Aorta (tissue), 5 donors: ENCODE results near the gene PTH1R. TPM values are rescaled to one million over a fixed set of nuclear protein-coding genes. Genes with fewer than 3 reads are reported as not detected.
A peak's percentile ranks its signal among the peaks of the same experiment; 100 is the strongest.

Source experiments
- ATAC-seq: fragments of 200-7000 bp; cut with Tn5 transposase; one replicate; pipeline ENCODE4 v1.9.1; 2022; ENCODE audit warnings: moderate library complexity; ENCODE audit not compliant: low FRiP score
- DNase-seq, 2 donors: peaks; one replicate each; pipeline ENCODE4 v3.0.0-alpha.2; 2020
- H3K27ac ChIP-seq, 2 donors: one replicate each; pipeline ENCODE4 v1.5.1; 2013; ENCODE audit warnings: low read length in 2 of 2, mild to moderate bottlenecking in 2 of 2, moderate library complexity in 2 of 2, control low read depth in 1 of 2, inconsistent platforms in 1 of 2, low read depth in 1 of 2
- H3K27me3 ChIP-seq, 2 donors: one replicate each; pipeline ENCODE4 v1.6.1; 2013; ENCODE audit warnings: control low read depth in 1 of 2, low read length in 1 of 2, mild to moderate bottlenecking in 1 of 2, moderate library complexity in 1 of 2; ENCODE audit not compliant: insufficient read depth in 2 of 2, control insufficient read depth in 1 of 2
- H3K36me3 ChIP-seq, 2 donors: one replicate each; pipeline ENCODE4 v1.6.1; 2013; ENCODE audit warnings: control low read depth in 1 of 2, low read length in 1 of 2, mild to moderate bottlenecking in 1 of 2; ENCODE audit not compliant: insufficient read depth in 2 of 2, control insufficient read depth in 1 of 2
- H3K4me1 ChIP-seq, 2 donors: one replicate each; pipeline ENCODE4 v1.6.1; 2013; ENCODE audit warnings: low read length in 2 of 2, control low read depth in 1 of 2, mild to moderate bottlenecking in 1 of 2, moderate library complexity in 1 of 2; ENCODE audit not compliant: insufficient read depth in 2 of 2, control insufficient read depth in 1 of 2
- H3K4me3 ChIP-seq, 2 donors: one replicate each; pipeline ENCODE4 v1.5.1; 2013; ENCODE audit warnings: low read length in 2 of 2, control low read depth in 1 of 2, mild to moderate bottlenecking in 1 of 2
- H3K9me3 ChIP-seq: one replicate; pipeline ENCODE4 v1.6.1; 2013; ENCODE audit warnings: mild to moderate bottlenecking, low read length; ENCODE audit not compliant: control insufficient read depth
- WGBS, 2 donors: extraction: QIAGEN DNeasy Blood & Tissue Kit; methylation state at CpG; one replicate each; pipeline ENCODE4 v1.1.7; 2013; 5-methylcytosine and 5-hydroxymethylcytosine counted together
- intact Hi-C, 2 donors: fragments of 100-400 bp; cut with DNase I; formaldehyde crosslinking; loops; one replicate each; pipeline versions ENCODE4 v1.14.2 to v1.15.0; 2022
- polyA plus RNA-seq, 2 donors: library from polyadenylated mRNA; stranded (reverse); fragments of 200-250 nt; gene quantifications; one replicate each; pipeline ENCODE4 v1.2.3, GENCODE V29; 2013
- total RNA-seq, 2 donors: library from RNA; stranded (reverse); fragmentation: NEBNext Ultra II Directional; extraction: Animal tissue kit (Norgen Biotek cat#: 25700); gene quantifications; one replicate each; pipeline ENCODE4 v1.2.1, GENCODE V29; 2021
- donor health status: healthy with polysubstance abuse.
- donor health status: Bipolar disorder and iron deficiency.
- donor health status: DM: no; HTN: no; CAD: no.
- donor health status: DM: no; HTN: no; CAD: no.
- donor health status: DM: yes; HTN: yes; CAD: no.

PTH1R gene
- total and polyA plus RNA-seq, 4 donors = 6.6 to 38.6 (median 7.6) TPM

GRCh38 chr3:46901061-46901460 lies 23.5 kb downstream of the PTH1R start:
- Histone ChIP-seq H3K9me3 (no peaks in the 10 kb centered on the region), H3K36me3 (no peaks in the 10 kb centered on the region), H3K4me1 (no peaks in the 10 kb centered on the region), H3K27me3 (no peaks in the 10 kb centered on the region), H3K4me3 (no peak overlapping the region), H3K27ac (no peak overlapping the region)
- ATAC-seq (no peak), DNase-seq (peak in 1 of 2 donors; percentile 35)
- 61 to 79% methylated on average over 2 to 3 of the region's 3 CpGs for WGBS, 2 donors
- intact Hi-C loops = no loop called here

GRCh38 chr3:46901591-46902187 lies 24.2 kb downstream of the PTH1R start:
- no peaks in the 10 kb centered on the region for H3K27me3 ChIP-seq
- ATAC-seq = no peak

GRCh38 chr3:46902188-46902631 lies 24.7 kb downstream of the PTH1R start:
- intact Hi-C loops = no loop called here
- H3K36me3 ChIP-seq = no peaks in the 10 kb centered on the region
- WGBS, 2 donors = 97% methylated on average over 15 of the region's 15 CpGs
- ATAC-seq (no peak), DNase-seq (peak; percentile 38 to 69)
- no peaks in the 10 kb centered on the region for H3K27me3 ChIP-seq
- no peak overlapping the region for H3K4me3 ChIP-seq
- no peaks in the 10 kb centered on the region for H3K4me1 ChIP-seq
- H3K27ac ChIP-seq = no peak overlapping the region
- no peaks in the 10 kb centered on the region for H3K9me3 ChIP-seq

More at GRCh38 chr3:46901591-46902187, 24.2 kb downstream of the PTH1R start:
- Histone ChIP-seq H3K4me1 (no peaks in the 10 kb centered on the region), H3K9me3 (no peaks in the 10 kb centered on the region), H3K4me3 (no peak overlapping the region), H3K36me3 (no peaks in the 10 kb centered on the region), H3K27ac (no peak overlapping the region)
- DNase-seq = peak; percentile 38 to 71
- 94 to 95% methylated on average over 17 of the region's 17 CpGs for WGBS, 2 donors
- intact Hi-C loops = no loop called here

- Histone ChIP-seq H3K4me3 (no peak overlapping the region), H3K27ac (no peak overlapping the region), H3K4me1 (no peaks in the 10 kb centered on the region), H3K36me3 (no peaks in the 10 kb centered on the region), H3K27me3 (no peaks in the 10 kb centered on the region), H3K9me3 (no peaks in the 10 kb centered on the region)
- WGBS, 2 donors = 87 to 89% methylated on average over 21 of the region's 21 CpGs
- DNase-seq (peak; percentile 63 to 81), ATAC-seq (no peak)
- intact Hi-C loops = no loop called here
Measured at GRCh38 chr3:46903341-46904302, 26.1 kb downstream of the PTH1R start.

- ATAC-seq = no peak
- peak; percentile 44 to 64 for DNase-seq
- H3K27me3 ChIP-seq = no peaks in the 10 kb centered on the region
- intact Hi-C loops = loop anchor here in 1 of 2 donors (5.0 kb wide), 1 partner anchor 37 kb away; no protein-coding TSS in a partner anchor
- H3K9me3 ChIP-seq = no peaks in the 10 kb centered on the region
- H3K27ac ChIP-seq = no peak overlapping the region
- no peaks in the 10 kb centered on the region for H3K4me1 ChIP-seq
- H3K36me3 ChIP-seq = no peaks in the 10 kb centered on the region
- WGBS, 2 donors = 89 to 90% methylated on average over 18 of the region's 18 CpGs
- H3K4me3 ChIP-seq = no peak overlapping the region
Measured at GRCh38 chr3:46904303-46905212, 27.0 kb downstream of the PTH1R start.

GRCh38 chr3:46905213-46905560 lies 27.7 kb downstream of the PTH1R start:
- H3K4me1 ChIP-seq = no peaks in the 10 kb centered on the region
- no peak overlapping the region for H3K4me3 ChIP-seq
- WGBS, 2 donors = 95 to 96% methylated on average over 3 of the region's 3 CpGs
- H3K36me3 ChIP-seq = no peaks in the 10 kb centered on the region
- DNase-seq (peak; percentile 28 to 40), ATAC-seq (no peak)
- H3K27me3 ChIP-seq = no peaks in the 10 kb centered on the region
- no peak overlapping the region for H3K27ac ChIP-seq
- intact Hi-C loops = loop anchor here in 1 of 2 donors (5.0 kb wide), 1 partner anchor 38 kb away; no protein-coding TSS in a partner anchor
- no peaks in the 10 kb centered on the region for H3K9me3 ChIP-seq

GRCh38 chr3:46905661-46906451 lies 28.3 kb downstream of the PTH1R start:
- peak; percentile 48 to 54 for DNase-seq
- 87 to 89% methylated on average over 11 of the region's 11 CpGs for WGBS, 2 donors
- intact Hi-C loops = loop anchor here in 1 of 2 donors (5.0 kb wide), 1 partner anchor 39 kb away; no protein-coding TSS in a partner anchor

More at GRCh38 chr3:46905661-46906451, 28.3 kb downstream of the PTH1R start:
- Histone ChIP-seq H3K4me1 (no peaks in the 10 kb centered on the region), H3K27me3 (no peaks in the 10 kb centered on the region), H3K36me3 (no peaks in the 10 kb centered on the region), H3K27ac (no peak overlapping the region), H3K9me3 (no peaks in the 10 kb centered on the region), H3K4me3 (no peak overlapping the region)
- ATAC-seq = no peak
